ENCODE data around the gene GNG2. TPM values are rescaled to one million over a fixed set of nuclear protein-coding genes. Genes with fewer than 3 reads are reported as not detected.

GNG2 gene
- total RNA-seq, 1 donor from 2014 or later: 80.8 TPM

DNA sequence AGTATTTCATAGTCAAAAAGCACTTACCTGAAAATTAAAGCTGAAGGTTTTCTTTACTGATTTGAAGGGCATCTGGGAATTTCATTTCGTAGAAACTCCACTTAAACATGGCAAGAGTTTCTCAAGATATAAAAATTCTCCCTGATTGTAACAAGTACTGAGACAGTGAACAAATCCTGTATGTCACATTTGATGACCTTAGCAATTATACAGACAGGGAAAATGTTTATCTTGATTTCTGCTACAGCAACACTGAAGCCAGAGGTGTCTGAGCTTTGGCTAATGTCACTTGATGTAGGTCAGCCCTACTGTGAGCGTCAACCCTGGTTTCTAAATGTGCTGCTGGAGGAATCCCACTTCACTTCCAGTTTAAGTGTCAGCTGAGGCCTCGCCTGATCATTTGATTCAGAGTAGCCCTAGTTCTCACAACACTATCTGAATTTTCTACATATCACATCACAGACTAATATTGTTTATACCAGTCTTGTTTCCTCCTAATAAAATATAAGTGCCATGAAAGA, 149.8 kb downstream of the GNG2 start:
- Mint-ChIP-seq H3K27ac (ENCODE audit: unreplicated experiment) (no peak overlapping the region), H3K27me3 (ENCODE audit: unreplicated experiment) (no peaks in the 10 kb centered on the region), H3K36me3 (ENCODE audit: low read depth, unreplicated experiment) (peaks cover 26% of the 10 kb centered on the region)

DNA sequence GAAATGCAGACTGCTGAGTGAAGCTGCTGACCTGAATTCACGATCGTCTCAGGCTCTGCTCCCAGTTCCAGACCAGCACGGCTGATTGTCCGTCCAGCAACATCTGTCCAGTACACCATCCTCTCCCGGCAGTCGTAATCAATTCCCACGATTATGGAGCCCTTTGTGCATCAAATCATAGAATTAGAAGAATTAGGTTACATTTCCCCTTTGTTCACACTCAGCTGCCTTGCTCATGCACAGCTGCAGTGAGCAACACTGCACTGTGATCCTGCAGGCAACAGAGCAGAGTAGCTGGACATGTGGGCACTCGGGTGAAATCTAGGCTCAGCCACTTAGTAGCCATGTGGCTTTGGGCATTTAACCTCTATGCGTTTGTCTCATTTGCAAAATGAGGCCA, 151.1 kb downstream of the GNG2 start:
- no peaks in the 10 kb centered on the region for H3K9me3 Mint-ChIP-seq (ENCODE audit: unreplicated experiment)
- no peak overlapping the region for H3K4me3 Mint-ChIP-seq (ENCODE audit: unreplicated experiment)
- peaks cover 18% of the 10 kb centered on the region for H3K36me3 Mint-ChIP-seq (ENCODE audit: low read depth, unreplicated experiment)
- H3K27ac Mint-ChIP-seq (ENCODE audit: unreplicated experiment): no peak overlapping the region
- H3K4me1 Mint-ChIP-seq (ENCODE audit: unreplicated experiment): peaks cover 43% of the 10 kb centered on the region
- no peak for DNase-seq (ENCODE audit: low spot score)
- TF ChIP-seq, protein P1, sequence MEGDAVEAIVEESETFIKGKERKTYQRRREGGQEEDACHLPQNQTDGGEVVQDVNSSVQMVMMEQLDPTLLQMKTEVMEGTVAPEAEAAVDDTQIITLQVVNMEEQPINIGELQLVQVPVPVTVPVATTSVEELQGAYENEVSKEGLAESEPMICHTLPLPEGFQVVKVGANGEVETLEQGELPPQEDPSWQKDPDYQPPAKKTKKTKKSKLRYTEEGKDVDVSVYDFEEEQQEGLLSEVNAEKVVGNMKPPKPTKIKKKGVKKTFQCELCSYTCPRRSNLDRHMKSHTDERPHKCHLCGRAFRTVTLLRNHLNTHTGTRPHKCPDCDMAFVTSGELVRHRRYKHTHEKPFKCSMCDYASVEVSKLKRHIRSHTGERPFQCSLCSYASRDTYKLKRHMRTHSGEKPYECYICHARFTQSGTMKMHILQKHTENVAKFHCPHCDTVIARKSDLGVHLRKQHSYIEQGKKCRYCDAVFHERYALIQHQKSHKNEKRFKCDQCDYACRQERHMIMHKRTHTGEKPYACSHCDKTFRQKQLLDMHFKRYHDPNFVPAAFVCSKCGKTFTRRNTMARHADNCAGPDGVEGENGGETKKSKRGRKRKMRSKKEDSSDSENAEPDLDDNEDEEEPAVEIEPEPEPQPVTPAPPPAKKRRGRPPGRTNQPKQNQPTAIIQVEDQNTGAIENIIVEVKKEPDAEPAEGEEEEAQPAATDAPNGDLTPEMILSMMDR (IDR thresholded peaks at IDR 0.05; ENCODE audit: unreplicated experiment): no peak
- H3K27me3 Mint-ChIP-seq (ENCODE audit: unreplicated experiment): peaks cover 2% of the 10 kb centered on the region

More for the DNA sequence above, 149.8 kb downstream of the GNG2 start:
- no peak for DNase-seq (ENCODE audit: low spot score)
- Mint-ChIP-seq H3K4me1 (ENCODE audit: unreplicated experiment) (peaks cover 30% of the 10 kb centered on the region), H3K9me3 (ENCODE audit: unreplicated experiment) (no peaks in the 10 kb centered on the region), H3K4me3 (ENCODE audit: unreplicated experiment) (no peak overlapping the region)
- TF ChIP-seq, protein P1 (IDR thresholded peaks at IDR 0.05; ENCODE audit: unreplicated experiment): no peak

DNA sequence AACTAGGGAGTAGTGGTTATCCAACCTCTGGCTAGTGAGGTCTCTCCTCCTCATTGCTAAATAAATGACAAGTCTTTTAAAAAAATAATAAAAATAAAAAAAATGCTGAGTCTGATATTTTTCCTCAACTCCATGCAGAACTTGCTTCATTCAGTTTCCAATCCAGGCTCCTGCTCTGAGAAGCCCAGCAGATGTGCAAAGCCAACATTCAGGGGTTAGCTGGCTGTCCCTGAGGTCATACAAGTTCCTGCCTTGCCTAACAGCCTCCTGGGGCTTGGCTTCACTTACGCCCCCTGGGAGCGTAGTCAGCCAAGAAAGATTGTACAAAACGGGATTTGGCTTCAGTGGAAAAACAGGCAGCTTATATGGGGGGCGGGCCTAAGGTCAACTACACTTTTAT, 152.2 kb downstream of the GNG2 start:
- Mint-ChIP-seq H3K9me3 (ENCODE audit: unreplicated experiment) (no peaks in the 10 kb centered on the region), H3K27me3 (ENCODE audit: unreplicated experiment) (peaks cover 6% of the 10 kb centered on the region), H3K27ac (ENCODE audit: unreplicated experiment) (no peak overlapping the region), H3K4me1 (ENCODE audit: unreplicated experiment) (peaks cover 54% of the 10 kb centered on the region), H3K36me3 (ENCODE audit: low read depth, unreplicated experiment) (peaks cover 15% of the 10 kb centered on the region), H3K4me3 (ENCODE audit: unreplicated experiment) (no peak overlapping the region)
- no peak for DNase-seq (ENCODE audit: low spot score)
- TF ChIP-seq, protein P1 (IDR thresholded peaks at IDR 0.05; ENCODE audit: unreplicated experiment): no peak

- H3K27ac Mint-ChIP-seq (ENCODE audit: unreplicated experiment): peak overlapping the region; percentile 45
- peak overlapping the region; percentile 22 for H3K4me3 Mint-ChIP-seq (ENCODE audit: unreplicated experiment)
- peak; percentile 45 for DNase-seq (ENCODE audit: low spot score)
Observed at GRCh38 chr14:52013984-52014600, 153.7 kb downstream of the GNG2 start.

More at GRCh38 chr14:52013984-52014600, 153.7 kb downstream of the GNG2 start:
- TF ChIP-seq, protein P1 (IDR thresholded peaks at IDR 0.05; ENCODE audit: unreplicated experiment): peak; percentile 33
- H3K9me3 Mint-ChIP-seq (ENCODE audit: unreplicated experiment): no peaks in the 10 kb centered on the region
- H3K27me3 Mint-ChIP-seq (ENCODE audit: unreplicated experiment): peaks cover 7% of the 10 kb centered on the region
- peaks cover 15% of the 10 kb centered on the region for H3K36me3 Mint-ChIP-seq (ENCODE audit: low read depth, unreplicated experiment)
- H3K4me1 Mint-ChIP-seq (ENCODE audit: unreplicated experiment): peaks cover 67% of the 10 kb centered on the region

Measured in endothelial cell (in vitro differentiated cells).